Fibroblast of skin of right quadriceps (primary cell): ENCODE measurements around the gene FGFRL1.
A peak's percentile ranks its signal among the peaks of the same experiment; 100 is the strongest.

Source experiments
- DNase-seq: peaks from one replicate; pipeline ENCODE4 v3.0.0-alpha.2; 2013

FGFRL1 gene, protein sequence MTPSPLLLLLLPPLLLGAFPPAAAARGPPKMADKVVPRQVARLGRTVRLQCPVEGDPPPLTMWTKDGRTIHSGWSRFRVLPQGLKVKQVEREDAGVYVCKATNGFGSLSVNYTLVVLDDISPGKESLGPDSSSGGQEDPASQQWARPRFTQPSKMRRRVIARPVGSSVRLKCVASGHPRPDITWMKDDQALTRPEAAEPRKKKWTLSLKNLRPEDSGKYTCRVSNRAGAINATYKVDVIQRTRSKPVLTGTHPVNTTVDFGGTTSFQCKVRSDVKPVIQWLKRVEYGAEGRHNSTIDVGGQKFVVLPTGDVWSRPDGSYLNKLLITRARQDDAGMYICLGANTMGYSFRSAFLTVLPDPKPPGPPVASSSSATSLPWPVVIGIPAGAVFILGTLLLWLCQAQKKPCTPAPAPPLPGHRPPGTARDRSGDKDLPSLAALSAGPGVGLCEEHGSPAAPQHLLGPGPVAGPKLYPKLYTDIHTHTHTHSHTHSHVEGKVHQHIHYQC

DNA sequence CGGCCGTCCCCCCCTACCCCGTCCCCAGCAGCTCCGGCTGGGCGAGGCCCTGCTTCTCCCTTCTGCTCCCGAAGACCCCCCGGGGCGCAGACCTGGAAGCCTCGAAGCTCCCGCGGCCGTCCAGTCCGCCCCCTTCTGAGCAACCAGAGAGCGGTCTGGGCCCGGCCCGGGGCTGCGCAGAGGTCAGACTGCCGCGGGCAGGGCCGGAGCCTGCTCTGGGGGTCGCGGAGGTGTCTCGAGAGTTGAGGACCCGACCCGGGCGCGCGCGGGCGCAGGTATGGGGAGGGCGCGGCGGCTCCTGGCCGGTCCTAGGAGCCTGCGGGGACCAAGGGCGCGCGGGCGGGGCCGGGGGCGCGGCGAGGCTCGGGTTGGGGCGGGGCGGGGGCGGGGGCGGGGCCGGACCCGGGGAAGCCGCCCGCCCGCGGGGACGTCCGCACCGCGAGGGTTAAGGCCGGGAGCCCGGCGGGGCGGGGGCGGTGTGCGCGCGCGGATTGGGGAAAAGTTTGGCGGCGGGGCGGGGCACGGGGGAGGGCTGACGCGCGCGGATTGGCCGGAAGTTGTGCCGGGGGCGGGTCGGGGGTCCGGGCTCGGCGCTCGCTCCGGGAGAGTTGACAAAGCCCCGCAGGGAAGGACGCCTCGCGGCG is at the start of gene FGFRL1:
Gene FGFRL1, plus strand, starts transcription at position 605 of the 644 bp plus-strand sequence. CDS start 860 bp downstream, outside the sequence.
- DNase-seq = peak; percentile 88

DNA sequence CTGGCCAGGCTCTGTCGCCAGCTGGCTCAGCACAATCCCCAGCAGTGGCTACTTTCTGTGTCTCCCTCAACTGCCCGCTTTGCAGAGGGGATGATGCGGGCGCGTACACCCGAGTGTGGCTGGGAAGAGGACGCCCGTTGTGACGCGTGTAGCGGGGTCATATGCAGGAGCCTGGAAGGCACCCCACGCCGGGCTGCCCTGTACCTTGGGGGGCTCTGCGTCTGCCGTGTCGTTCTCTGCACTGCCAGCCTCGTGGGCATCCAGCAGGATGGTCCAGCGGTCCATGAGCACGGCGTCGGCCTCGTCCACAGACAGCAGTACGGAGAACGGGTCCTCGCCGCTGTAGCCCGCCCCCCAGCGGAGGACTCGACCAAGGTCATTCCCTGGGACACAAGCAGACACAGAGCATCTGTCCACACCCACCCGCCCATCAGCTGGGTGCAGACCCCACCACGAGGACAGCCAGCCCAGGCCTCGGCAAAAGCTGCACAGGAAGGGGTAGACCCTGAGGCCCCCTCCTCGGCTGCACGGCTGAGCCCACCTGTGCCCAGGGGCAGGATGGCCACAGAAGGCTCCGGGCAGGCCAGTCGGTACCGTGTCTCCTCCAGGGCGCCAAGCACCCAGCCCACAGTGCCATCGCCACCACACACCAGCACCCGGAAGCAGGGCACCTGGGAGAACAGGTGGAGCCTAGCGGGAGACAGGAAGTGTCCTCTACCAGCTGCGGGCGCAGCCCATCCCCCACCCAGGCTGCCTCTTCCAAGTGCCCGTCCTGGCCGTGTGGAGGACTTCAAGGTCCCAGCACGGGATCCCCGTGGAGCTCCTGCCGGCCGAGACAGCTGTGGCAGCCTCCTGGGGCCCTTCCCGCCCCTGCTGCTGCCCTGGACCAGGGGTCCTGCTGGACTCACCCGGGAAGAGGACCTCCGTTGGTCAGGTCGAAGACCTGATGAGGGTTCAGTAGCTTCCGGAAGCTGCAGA is 48.9 kb upstream of the FGFRL1 start:
- DNase-seq = no peak

DNA sequence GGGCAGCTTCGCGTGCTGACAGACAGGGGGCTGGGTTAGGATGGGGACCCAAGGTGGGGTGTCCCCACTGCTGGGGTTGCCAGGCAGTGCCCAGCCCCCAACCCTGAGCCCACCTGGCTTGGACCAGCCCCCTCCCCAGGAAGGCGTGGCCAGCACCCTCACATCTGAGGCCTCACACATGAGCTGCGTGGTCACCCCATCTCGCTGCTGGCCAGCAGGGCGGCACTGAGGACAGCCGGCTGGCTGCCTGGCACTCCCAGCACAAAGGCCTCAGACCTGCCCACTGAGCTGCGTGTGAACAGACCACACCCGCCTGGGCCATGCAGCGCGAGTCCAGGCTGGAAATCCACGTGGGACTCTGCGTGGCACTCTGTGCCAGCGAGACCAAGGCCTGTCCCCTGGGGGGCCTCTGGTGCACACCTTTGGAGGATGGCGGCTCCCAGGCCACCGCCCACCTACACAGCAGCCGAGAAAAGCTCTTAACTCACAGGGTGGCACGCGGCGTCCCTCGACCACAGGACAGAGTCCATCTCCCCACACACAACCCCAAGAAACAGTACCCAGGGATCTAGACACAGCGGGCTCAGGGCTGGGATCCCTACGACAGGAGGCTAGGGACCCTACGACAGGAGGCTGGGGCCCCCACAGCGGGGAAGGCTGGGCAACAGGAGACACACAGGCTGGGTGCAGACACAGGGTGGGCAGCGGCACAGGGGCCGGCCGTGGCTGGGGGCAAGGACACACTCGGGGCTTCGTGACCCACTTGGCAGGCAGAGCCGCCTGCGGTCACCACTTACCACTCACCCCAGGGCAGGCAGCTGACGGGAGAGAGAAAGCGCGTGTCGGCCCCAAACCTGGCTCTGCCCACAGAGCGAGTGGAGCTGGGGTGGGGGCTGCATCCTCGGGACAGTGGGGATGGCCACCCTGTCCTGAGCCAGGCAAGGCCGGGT is 47.9 kb upstream of the FGFRL1 start:
- no peak for DNase-seq

DNA sequence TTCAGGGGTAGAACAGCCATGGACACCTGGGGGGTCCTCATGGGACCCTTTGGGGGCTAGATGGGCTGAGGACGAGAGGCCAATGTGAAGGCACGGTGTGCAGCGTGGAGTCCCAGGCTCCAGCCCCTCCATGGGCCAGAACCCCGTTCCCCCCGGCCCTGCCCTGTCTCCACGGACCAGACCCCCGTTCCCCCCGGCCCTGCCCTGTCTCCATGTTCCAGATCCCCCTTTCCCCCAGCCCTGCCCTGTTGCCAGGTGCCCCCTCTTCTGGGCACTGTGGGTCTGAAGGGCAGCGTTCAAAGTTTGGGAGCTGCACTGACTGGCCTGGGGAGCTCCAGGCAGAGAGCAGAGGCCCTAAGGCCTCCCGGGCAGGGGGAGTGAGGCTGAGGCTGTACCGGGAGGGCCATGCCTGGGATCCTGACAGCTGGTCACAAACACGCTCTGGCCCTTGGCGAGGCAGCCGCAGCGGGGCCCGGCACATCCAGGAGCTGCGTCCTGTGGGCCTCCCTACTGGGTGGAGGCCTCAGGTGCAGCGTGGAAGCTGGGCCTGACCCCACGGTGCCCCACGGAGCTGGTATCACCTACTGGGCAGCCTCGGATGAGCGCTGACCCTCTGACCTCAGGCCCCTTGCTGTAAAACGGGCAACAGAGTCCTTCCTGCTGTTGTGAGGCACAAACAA is 46.9 kb upstream of the FGFRL1 start:
- no peak for DNase-seq

DNA sequence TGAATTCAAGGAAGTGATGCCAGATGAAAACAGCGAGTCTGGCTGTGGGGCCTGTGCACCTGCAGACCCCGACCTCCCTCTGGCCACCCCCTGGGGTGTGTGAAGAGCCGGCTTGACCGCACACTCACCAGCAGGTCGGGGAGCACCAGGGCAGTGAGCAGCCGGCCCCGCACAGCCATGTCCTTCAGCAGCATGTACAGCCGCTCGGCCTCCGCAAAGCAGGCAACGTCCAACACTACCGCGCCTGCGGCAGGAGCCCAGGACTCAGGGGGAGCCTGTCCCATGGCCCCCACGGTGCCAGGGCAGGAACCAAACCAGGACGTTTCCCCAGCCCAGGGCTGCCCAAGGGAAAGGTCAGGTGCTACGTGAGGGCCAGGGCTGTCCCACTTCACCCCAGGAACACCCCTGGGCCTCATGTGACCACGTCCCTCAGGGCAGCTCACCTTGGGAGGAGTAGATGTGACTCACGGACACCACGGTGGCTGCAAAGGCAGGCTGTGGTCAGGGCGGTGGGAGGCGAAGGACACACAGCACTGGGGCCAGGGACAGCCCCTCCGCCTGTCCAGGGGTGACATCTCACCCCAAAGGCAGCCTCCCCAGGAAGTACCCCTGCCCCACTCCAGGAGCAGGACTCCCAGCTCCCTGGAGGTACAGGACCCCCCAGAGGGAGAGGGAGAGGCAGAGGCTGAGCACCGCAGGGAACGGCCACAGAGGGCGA is 46.2 kb upstream of the FGFRL1 start:
- no peak for DNase-seq

DNA sequence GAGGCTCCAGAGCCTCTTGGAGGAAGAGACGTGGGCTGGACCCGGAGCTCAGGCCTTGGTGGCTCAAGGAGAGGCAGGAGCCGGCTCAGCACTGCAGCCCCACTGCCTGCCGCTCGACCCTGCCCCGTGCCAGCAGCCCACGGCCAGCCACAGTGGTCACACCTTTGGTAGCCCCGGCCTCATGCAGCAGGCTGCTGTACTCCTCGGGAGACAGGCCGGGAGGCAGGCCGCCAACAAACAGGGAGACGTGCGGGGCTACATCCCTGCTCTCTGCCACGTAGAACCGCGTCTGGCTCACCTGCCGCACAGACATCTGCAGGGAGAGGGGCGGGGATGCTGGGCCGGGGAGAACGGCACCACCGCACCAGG is 45.7 kb upstream of the FGFRL1 start:
- DNase-seq = no peak

DNA sequence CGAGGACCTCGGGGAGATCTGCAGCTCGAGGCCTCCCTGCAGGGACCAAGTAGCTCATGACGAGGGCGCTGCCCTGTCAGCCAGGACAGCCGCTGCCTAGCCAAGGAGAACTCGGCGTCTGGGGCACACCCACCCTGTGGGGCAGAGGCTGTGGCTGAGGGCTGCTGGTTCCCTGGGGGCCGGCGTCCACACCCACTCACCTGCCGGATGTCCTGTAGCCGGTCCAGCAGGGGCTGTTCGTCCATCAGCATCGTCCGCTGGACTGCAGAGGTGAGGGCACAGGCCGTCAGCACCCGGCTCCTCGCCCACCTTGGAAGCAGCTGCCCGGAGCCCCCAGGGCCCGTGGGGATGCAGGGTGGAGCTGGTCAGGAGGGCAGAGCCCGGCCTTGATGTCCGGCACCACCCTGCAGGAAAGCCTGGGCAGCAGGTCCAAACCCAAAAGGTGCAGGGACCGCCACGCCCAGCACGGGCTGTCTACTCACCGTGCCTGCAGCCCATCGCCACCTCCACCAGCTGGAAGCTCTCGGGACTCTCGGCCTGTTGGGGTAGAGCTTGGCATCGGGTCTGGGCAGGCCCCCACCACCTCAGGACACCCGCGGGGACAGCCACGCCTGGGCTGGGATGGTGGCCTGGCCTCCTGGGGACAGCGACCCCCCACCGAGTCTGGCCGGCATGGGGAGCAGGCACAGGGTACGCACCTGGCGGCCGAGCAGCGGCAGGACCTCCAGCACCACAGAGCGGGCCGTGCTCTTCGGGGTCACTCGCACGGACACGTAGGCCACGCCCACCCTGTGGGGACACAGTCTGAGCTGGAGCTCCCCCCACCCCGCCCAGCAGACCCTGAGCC is 44.9 kb upstream of the FGFRL1 start:
- no peak for DNase-seq

DNA sequence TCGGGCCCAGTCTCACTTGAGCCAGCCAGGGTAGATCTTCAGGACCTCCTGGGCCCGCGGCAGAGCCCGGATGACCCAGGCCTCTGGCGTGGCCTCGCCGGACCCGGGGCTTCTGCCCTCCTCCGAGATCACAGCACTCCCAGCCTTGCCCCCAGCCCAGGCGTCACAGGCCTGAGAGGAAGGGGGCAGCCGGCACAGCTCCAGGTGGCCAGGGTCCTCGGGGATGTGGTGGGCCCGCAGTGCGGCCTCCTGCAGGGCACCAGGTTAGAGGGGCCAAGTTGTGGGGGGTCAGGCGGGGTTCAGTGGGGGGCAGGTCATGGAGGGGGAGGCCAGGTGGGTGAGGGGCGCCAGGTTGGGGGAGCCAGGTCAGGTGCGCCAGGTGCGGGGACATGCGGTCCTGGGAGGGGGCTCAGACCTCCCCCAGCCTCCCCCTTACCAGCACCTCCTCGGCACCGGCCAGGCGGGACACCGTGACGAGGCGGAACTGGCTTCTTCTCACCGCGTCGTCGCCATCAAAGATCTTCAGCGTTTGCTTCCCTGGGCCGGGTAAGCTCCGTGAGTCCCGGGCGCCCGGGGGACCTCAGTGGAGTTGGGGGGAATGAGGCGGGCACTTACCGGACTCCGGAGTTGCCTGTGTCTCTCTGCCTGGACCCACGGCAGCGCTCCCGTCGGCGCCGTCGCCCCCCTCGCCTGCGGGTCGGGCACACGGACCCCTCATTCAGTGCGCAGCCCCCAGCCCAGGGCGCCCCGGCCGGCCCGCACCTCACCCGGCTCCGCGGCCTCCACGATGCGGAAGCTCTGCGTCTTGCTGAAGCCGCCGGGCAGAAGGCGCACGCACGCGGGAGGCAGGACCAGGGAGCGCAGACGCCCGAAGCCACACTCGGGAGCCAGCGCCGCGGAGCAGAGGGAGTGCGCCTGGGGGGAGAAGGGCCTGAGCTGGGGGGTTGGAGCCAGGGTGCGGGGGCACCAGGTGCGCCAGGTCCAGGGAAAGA is 44.0 kb upstream of the FGFRL1 start:
- DNase-seq = no peak

DNA sequence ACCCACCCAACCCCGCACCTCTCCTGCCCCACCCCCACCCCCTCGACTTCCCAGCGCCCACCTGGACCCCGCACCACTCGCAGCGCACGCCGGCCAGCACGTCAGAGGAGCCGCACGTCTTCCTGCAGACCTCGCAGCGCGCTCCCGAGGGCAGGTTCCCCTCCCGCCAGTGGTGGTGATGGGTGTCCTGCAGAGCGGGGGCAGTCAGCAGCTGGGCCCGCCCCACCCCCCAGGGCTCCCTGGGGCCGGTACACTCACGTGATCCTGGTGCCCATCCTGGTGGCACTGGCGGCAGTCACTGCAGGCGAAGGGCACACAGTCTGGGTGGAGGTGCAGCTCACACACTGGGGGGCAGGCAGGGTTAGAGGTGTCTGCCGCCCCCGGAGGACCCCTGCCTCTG is 43.2 kb upstream of the FGFRL1 start:
- DNase-seq = no peak

DNA sequence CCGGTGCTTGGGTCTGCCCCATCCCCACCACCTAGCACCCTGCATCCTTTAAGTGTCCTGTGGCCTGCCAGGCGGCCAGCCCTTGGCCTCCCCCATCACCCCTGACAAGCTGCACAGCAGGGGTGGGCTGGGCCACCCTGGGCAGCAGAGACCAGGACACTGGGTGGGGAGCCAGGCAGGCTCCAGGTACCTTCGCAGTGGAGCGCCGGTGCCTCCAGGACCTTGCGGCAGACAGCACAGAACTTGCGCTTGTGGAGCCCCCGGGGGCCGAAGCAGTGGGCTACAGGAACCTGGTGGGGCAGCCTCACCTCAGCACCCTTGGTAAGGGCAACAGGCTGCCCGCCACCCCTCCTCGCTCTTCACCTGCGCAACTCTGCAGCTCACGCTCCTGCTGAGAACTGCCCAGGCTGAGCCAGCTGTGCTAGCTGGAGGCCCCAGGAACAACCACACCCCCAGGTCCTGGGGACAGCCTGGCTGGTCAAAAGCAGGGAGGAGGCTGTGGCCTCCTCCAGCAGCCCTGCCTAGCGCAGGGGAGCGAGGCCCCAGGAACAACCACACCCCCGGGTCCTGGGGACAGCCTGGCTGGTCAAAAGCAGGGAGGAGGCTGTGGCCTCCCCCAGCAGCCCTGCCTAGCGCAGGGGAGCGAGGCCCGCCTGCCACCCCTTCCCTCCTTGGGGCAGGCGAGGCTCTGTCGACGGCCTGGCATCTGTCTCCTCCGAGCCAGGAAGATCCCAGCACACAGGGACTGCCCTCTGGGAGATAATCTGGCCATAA is 42.6 kb upstream of the FGFRL1 start:
- DNase-seq = no peak

DNA sequence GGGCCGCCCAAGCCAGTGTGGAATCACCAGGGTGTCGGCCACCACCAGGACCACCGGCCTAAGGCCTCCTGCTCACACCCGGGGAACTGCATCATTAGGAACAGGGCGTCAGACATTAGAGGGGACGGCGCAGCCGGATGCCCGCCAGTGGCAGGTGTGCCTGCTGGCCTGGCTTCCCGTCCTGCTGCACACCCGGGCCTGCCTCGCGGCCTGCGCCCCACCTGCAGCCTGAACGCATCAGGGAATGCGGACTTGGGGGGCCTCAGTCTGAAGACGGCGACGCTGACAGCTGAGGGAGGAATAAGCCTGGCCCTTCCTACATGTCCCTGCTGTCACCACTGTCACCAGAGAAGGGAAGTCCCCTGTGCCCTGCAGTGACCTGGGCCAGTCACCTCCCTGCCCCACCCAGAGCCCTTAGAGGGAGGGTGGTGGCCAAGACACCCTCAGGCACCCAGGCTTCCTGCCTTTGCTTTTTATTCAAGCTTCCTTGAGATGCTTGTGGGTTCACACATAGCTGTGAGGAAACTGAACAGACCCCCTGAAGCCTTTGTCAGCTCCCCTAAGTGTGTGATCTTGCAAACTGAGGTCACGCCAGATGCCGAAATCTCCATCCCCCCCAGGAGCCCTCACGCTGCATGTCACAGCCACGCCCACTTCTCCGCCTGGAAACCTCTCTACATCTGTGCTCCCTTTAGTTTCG is 41.2 kb upstream of the FGFRL1 start:
- DNase-seq = no peak

DNA sequence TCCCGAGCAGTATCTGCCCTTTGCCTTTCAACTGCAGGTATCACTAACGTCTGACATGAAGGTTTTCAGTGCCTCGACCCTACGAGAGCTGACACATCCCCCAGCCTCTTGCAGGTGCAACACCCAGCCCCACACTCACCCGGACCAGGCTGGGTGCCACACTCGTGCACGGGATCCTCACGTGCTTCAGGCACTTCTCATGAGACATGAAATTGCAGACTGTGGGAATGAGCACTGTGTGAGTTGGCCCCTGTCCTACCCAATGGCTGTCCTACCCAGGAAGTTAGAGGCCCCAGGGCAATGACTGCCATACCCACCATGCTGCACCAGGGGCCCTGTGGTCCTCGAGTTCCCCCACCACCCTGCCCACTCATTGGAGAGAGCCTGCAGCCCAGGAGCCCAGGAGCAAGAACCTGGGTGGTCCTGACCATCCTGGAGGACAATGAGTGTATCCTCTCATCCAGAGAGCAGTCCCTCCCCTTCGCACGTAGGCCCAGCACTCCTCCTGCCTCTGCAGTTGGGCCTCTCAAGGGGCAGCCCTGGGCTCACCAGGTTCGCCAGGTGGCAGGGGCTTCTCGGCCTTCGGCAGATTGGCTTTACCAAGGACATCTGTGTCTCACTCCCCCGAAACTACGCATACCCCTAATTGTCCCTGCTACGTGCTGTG is 40.4 kb upstream of the FGFRL1 start:
- DNase-seq = no peak

DNA sequence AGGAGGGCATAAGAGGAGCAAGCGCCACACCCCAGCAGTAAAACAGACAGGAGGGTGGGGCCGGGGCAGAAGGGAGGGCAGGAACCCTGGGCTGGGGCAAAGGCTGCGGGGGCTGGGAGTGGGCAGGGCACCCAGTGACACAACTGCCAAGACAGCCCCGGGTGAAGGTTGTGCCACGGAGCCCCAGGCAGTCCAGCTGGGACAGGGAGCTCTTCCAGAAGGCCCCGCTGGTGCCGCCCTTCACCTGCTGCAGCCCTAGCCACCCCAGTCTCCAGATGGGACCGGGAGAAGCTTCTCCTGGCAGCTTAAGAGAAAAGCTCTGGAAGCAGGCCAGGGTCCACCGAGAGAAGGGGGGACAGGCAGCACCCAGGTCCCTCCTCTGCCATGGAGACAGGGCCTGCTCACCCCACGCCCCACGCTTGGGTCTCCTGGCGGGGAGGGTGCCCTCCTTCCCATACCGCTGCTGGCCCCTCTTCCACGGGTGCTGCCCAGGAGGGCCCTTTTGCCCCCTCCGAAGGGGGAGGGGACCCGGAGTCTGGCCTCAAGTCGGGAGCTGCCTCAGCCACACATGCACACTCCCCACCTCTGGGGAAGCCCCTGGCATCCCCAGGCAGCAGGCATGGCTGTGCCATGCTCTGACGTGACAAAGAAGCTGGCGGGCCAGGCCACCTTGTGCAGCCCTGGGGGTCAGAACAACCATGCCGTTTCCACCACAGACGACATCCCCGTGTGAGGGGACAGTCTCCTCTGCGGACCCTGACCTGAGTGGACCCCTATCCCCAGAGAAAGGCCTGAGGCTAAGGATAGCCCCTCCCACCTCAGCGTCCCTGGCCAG is 39.5 kb upstream of the FGFRL1 start:
- no peak for DNase-seq

DNA sequence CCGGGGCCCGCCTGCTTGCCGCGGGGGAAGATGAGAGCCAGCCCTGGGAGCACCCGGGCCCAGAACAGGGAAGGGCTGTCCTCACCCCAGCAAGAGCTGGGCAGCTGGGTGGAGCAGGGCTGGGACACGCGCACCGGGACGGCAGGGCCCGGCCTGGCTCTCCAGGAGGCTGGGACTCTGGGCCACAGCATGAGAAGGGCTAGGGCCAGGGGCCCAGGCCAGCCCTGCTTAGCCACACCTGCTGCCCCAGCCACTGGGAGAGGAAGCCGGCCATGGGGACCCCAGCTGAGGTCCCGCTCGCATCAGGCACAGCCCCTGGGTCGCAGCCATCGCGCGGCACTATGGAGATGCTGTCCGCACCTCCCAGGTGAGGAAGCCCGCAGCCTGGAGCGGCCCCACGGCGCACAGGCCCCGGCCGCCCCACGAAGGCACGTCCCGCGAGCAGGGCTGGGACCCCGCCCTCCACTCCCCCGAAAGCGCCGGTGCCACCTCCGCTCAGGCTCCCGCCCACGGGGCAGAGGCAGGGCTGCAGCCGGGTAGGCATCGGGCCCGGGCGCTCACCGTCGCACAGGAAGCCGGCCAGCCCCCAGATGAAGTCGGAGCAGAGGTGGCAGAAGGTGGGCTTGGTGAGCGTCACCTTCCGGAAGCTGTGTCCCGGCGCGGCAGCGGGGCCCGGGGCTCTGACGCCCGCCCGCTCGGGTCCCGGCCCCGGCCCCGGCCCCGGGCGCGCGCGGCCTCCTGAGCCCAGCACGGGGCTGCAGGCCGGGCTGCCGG is 38.6 kb upstream of the FGFRL1 start:
- DNase-seq = no peak
